HG03565 (cell line): ENCODE results near the gene HJURP.

Experiments used
- ATAC-seq: cut with Tn5 transposase; IDR thresholded peaks from one replicate; pipeline ENCODE4 v1.9.1; 2021; ENCODE audit warnings: mild to moderate bottlenecking, moderate library complexity; ENCODE audit not compliant: unreplicated experiment

The HJURP gene

GRCh38 chr2:233816771-233817170 lies 37.6 kb downstream of the HJURP start:
- no peak for ATAC-seq

DNA sequence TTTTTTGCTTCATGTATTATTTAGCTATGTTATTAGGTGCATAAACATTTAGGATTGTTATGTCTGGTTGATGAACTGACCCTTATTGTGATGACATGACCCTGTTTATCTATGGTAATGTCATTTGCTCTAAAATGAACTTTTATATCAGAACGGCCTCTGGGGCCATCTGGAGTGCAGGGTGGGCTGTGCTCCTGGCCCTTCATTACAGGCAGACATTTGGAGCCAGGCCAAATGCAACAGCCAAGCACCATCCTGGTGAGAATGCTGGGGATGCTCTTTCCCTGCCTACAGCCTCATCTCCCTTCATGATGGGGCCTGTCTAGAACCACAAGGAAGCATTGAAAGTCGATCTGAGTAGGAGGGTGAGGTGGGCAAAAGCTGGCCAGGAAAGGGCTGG lies 38.0 kb downstream of the HJURP start:
- ATAC-seq = no peak

DNA sequence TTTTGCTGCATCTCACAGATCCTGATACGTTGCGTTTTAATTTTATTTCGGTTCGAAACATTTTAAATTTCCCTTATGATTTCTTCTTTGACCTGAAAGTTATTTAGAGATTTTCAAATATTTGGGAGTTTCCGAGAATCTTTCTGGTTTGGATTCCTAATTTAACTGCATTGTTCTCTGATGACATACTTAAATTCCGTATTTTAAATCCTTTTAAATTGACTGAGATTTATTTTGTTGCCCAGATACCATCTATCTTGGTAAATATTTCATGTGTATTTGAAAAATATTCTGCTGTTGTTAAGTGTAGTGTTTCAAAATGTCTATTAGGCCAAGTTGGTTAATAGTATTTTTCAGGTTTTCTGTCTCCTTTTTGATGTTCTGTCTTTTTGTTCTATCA lies 38.5 kb downstream of the HJURP start:
- no peak for ATAC-seq

GRCh38 chr2:233814056-233814835 lies 40.1 kb downstream of the HJURP start:
- no peak for ATAC-seq

DNA sequence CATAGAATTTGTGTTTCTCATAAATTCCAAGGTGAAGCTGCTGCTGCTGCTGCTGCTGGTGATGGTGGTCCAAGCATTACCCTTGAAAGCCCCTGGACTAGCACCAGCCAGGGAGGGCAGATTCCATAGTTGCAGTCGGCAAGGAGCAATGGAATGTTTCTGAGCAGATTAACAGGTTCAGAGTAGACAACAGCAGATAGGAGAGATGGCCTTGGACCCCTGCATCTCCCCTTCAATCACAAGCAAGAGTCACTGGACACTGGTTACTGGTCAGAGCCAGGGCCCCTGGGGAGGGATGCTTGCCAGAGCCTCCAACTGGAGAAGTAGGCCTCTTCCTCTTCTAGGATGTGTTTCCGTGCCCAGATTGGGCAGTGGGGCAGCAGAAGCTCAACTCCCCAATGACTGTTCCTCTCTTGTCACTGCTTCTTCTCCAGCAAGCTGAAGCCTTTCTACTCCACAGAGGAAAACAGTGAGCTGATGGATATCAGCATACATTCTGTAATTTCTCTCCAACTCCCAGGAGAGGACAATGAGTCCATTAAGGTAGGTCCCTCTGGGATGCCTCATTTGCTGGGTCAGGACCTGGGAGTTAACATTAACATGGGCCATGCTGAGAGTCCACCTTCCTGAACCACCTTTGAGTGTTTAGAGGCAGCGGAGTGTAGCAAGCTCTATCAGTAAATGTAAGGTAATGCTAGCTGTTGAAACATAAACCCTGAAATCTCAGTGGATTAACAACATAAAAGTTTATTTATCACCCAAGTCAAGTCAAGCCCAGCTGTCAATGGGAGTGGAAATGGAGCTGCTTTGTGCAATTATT lies 40.9 kb downstream of the HJURP start:
- ATAC-seq = no peak

DNA sequence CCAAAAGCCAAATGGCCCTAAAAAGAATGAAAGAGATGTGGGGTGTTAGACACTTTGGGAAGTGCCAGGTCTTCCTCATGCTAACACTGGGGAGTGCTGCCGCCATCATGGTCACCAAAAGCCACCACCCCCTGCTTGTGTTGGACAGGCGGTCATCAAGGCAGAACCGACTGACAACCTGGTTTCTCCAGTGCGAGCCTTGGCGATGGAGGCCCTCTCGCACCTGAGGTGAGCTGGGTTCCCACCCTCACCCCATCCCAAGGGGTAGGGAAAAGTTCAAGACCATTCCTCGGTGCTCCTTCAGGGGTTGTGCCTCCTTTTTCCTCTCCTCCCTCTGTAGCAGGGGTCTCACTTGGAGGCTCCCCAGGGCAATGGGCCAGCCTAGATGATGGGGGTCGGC lies 42.6 kb downstream of the HJURP start:
- ATAC-seq = no peak

- ATAC-seq = no peak
Measured at GRCh38 chr2:233811087-233811486, 43.2 kb downstream of the HJURP start.

GRCh38 chr2:233810385-233810784 lies 44.0 kb downstream of the HJURP start:
- no peak for ATAC-seq

GRCh38 chr2:233807966-233808935 lies 46.1 kb downstream of the HJURP start:
- ATAC-seq = no peak

DNA sequence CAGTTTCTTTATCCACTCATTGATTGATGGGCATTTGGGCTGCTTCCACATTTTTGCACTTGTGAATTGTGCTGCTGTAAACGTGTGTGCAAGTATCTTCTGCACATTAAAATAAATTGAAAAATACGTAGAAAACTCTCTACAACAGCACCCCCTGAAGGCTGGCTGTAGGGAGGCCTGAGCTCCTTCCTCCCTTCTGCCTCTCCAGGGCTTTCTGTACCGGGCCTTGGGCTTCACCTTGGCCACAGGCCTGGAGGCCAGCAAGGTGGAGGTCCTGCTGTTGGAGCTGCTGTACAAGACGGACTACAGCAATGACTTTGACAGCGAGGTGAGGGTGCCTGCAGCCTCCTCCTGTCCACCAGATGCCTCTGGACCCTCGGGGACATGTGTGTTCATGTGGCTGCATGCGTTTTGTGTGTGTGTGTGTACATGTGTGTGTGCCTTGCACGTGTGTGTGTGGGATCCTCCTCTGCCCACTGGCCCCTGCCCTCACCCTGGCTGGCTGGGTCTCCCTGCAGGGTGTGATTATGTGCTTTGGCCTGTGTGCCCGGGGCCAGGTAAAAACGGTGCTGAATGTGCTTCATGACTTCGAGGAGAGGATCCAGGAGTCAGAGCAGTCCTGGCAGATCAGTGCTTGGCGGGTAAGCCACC lies 47.0 kb downstream of the HJURP start:
- no peak for ATAC-seq

DNA sequence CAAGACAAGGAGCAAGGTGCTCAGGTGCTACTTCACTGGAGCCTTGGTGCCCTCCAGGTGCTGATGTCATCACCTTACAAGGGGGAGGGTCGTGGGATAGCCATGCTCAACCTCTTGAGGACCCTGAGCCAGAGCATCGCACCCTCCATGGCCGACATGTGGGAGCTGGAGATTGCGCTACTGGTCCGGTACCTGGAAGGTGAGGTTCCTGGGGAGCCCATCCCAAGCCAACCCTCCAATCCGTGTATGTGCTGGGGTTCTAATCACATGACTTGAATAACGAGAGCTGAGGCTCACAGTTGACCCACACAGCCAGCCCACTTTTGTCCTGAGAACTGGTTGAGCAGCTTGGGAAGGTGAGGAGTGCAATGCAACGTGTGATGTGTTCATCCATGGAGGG lies 50.3 kb downstream of the HJURP start:
- ATAC-seq = no peak

DNA sequence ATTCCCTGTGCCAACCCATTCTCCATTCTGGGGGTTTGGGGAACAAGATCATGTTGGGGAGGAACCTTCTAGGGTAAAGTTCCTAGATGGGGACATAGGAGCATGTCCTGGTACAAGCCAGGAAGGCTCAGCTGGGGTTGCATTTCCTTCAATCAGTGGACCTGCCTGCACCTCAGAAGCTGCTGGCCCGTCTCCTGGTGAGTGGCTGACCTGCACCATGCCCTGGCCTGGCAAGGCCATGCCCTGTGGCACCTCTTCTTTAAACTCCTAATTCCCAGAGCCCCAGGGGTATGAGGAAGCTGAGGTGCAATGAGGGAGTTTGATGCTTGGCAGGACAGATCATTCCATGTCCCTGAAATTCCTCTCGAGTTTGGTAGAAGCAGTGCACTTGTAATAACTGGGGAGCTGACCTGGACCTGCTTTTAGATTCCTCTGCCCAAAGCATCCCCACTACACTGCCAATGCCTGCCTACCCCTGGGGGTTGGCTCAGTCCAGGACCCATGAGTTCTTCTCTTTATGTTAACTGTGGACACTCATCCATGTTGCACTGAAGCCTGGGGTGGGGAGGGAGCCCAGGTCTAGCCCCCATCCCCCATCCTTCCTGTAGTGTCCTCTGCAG lies 50.9 kb downstream of the HJURP start:
- ATAC-seq = no peak

DNA sequence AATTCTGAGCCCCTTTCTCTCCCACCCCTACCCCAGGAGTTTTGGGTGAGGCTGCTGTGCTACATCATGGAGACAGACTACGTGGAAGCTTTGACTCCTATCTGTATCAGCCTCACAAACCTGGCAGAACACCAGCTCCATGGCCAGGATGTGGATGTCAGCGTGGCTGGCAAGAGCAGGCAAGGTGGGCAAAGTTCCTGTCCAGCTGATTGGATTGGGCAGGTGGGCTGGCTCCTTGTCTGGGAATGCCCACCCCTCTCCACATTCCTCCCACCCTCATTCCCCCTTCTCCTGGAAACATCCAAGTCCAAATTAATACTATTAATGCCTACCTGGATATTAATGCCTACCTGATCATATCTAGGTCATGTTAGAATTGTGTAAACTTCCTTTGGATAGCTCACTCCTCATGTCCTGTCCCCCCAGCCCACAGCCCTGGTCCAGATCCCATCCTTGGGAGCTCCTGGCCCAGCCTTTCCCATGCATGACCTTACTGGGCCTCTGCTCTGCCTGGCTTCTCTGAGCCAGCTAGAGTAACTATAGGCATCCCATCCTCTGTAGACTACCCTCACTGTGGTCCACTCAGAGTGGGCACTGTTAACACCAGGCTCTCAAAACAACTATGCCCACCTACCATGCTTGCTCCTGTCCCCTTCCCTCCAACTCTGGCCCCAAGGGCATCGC lies 52.1 kb downstream of the HJURP start:
- ATAC-seq = no peak

GRCh38 chr2:233801357-233802131 lies 52.8 kb downstream of the HJURP start:
- ATAC-seq = peak; percentile 43

GRCh38 chr2:233800208-233800607 lies 54.1 kb downstream of the HJURP start:
- no peak for ATAC-seq

- no peak for ATAC-seq
Measured at GRCh38 chr2:233799716-233800115, 54.6 kb downstream of the HJURP start.

DNA sequence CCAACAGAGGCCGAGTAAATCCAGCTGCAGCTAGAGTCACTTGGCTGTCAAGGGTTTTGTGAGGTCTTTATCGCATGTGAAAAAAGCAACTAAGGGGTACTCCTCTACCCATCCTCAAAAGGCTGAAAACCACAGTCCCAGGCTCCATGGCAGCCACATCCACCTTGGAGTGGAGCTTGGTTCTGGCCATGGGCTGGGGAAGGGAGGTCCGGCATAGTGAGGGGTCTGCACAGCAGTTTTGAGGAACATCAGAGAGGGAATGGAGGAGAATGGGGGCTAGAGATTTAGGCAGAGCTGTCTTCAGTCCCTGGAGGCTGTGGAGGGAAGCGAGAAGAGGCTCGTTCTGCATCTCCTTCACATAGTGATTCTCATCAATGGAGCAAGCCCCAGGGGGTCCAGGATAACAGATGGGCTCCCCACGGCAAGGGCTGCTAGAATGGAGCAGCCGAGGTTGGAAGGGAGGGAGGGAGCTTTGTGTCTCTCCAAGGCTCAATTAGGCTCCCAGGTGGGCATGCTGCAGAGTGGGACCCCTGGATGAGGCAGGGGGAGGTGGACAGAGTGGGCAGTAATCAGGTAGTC lies 55.2 kb downstream of the HJURP start:
- ATAC-seq = no peak

DNA sequence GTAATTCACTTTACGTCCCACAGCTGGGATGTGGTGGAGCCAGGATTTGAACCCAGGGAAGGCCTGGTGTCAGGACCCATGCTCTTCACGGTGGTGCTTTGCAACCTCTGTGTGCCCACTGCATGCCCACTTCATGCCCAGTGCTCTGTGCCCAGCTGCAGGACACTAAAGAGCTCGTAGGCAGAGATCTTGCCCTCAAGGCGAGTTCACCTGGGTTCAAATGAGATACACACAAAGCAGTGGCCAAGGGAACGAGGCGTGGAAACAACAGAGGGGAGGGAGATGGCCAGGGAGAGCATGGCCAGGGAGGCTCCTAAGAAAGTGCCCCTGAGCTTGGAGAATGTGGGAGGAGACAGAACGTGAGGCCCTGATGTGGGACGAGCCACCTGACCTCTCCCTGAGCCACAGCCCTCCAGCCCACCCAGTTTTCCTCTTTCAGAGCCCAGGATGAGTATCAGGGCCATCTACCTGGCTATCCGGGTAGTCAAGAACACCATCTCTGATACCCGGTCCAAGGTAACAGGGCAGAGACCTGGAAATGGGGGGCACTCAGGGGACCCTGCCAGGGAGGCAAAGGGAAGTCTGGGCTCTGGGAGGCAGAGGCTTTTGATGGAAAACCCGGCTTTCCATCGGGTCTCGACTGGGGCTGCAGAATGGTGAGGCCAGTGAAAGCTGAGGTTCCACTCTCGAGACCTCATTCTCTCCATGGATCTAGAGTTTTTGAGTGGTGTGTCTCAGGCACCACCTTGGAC lies 55.8 kb downstream of the HJURP start:
- ATAC-seq = no peak
